Stimulated activated naive CD8-positive, alpha-beta T cell treated with anti-CD3 and anti-CD28 coated beads, Interleukin-15, amount 100 ng/mL, for 72 hours (primary cell): ENCODE data around the gene ABHD14A.

Experiments used
- ATAC-seq: fragments of 150-1000 bp; cut with Tn5 transposase; 2 replicates; pipeline ENCODE4 v1.10.0; 2021; ENCODE audit warnings: mild to moderate bottlenecking, moderate library complexity
- DNase-seq, 2 donors: peaks; one replicate each; pipeline ENCODE4 v3.0.0; 2021 to 2022
- H3K27ac Mint-ChIP-seq, 2 donors: one replicate each; pipeline ENCODE4 v1.8.0; 2022; ENCODE audit warnings: mild to moderate bottlenecking in 2 of 2, mixed read lengths in 2 of 2, moderate library complexity in 2 of 2
- H3K27me3 Mint-ChIP-seq: one replicate; pipeline ENCODE4 v1.8.0; 2022; ENCODE audit warnings: mixed read lengths
- H3K4me1 Mint-ChIP-seq: one replicate; pipeline ENCODE4 v1.8.0; 2022; ENCODE audit warnings: mild to moderate bottlenecking, mixed read lengths
- H3K4me3 Mint-ChIP-seq, 2 donors: one replicate each; pipeline ENCODE4 v1.8.0; 2022; ENCODE audit warnings: mild to moderate bottlenecking in 2 of 2, mixed read lengths in 2 of 2, moderate library complexity in 1 of 2
- H3K9me3 Mint-ChIP-seq, 2 donors: one replicate each; pipeline ENCODE4 v1.8.0; 2022; ENCODE audit warnings: mixed read lengths in 2 of 2

ABHD14A gene

DNA sequence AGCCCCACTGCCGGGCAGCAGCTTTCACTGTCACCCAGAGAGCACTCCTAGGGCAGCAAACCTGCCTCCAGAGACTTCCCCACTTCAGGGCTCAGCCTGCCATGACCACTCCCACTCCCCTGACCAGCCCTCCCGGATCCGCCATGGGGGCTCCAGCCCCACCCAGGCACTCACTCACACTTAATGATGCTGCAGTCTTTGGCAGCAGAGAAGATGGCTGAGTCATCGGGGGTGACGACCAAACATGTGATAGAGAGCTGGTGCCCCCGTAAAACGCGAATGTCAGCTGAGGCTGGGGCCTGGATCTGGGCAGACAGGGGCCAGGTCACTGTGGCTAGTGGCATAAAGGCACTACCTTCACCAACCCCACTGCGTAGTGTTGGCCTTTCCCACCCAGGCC lies 37.9 kb upstream of the ABHD14A start:
- H3K4me1 Mint-ChIP-seq = peaks cover 43% of the 10 kb centered on the region
- no peaks in the 10 kb centered on the region for H3K27me3 Mint-ChIP-seq
- no peak overlapping the region for H3K27ac Mint-ChIP-seq
- H3K4me3 Mint-ChIP-seq = no peak overlapping the region
- DNase-seq (no peak), ATAC-seq (no peak)
- H3K9me3 Mint-ChIP-seq = no peaks in the 10 kb centered on the region

DNA sequence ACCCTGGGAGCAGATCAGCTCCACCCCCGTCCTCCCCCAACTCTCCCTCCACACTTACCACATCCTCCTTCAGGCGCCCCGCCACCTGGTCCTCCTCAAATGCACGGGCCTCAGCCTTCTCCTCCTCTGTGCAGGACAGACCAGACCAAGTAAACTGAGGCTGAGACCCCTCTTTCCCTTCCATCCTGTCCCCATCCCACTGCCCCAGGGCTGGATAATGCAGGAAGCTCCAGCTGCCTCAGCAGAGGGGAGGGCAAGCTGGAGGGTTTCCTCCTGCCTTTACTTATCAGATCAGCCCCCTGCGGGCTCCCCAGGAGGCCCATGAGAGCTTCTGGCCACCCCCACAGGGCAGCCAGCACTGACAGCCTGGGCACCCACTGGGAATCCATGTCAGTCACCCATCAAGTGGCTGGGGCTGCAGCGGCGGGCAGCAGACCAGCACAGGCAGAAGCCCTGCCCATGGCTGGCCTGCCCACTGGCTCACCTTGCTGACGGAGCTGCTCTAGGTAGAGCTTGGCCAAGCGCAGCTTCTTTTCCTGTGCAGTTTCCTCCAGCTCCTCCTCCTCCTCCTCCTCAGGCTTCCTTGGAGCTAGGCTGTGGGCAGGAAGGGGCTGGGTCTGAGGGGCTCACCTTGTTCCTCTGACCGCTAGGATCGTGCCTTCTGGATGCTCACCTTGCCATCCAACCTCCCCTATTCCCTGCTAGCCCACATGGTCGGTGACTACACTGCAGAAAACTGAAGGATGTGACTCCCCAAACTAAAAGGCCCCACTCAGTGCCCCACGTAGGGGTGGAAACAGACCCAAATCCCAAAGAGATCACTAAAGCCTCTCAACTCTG lies 37.0 kb upstream of the ABHD14A start:
- peaks cover 51% of the 10 kb centered on the region for H3K4me1 Mint-ChIP-seq
- H3K4me3 Mint-ChIP-seq = no peak overlapping the region
- H3K27ac Mint-ChIP-seq = peak overlapping the region; percentile 44 to 84
- no peaks in the 10 kb centered on the region for H3K9me3 Mint-ChIP-seq
- no peaks in the 10 kb centered on the region for H3K27me3 Mint-ChIP-seq
- ATAC-seq (no peak), DNase-seq (no peak)

DNA sequence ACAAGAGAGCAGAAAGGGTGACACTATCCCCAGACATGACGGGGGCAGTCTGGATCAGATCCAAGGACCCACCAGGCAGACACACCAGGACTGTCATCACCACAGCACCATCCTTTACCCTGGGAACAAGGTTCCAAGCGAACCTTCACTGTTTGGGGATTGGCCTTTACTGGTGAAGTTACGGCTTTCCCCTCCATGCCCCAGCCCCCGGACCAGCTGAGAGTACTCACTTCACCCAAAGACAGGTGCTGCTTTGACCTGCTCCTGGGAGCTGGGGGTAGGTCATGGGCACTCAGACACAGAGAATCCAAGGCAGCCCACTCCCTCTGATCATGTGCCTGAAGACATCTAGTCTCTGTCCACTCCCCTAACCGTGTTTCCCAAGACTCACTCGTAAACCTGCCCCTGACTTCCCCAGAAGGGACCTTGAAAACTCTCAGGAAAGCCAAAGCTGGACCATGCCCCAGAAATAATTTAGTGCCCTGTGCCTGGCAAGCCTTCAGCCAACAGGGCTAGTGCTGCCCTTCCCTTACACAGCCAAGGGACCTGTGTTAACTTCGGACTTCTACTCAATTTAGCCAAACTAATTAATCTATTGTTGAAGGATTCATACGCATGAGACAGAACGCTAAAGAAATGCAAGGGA lies 36.0 kb upstream of the ABHD14A start:
- Mint-ChIP-seq H3K4me3 (peak overlapping the region in 1 of 2 donors; percentile 18), H3K27ac (peak overlapping the region; percentile 26 to 84), H3K9me3 (no peaks in the 10 kb centered on the region), H3K27me3 (no peaks in the 10 kb centered on the region), H3K4me1 (peaks cover 56% of the 10 kb centered on the region)
- DNase-seq (no peak), ATAC-seq (no peak)

DNA sequence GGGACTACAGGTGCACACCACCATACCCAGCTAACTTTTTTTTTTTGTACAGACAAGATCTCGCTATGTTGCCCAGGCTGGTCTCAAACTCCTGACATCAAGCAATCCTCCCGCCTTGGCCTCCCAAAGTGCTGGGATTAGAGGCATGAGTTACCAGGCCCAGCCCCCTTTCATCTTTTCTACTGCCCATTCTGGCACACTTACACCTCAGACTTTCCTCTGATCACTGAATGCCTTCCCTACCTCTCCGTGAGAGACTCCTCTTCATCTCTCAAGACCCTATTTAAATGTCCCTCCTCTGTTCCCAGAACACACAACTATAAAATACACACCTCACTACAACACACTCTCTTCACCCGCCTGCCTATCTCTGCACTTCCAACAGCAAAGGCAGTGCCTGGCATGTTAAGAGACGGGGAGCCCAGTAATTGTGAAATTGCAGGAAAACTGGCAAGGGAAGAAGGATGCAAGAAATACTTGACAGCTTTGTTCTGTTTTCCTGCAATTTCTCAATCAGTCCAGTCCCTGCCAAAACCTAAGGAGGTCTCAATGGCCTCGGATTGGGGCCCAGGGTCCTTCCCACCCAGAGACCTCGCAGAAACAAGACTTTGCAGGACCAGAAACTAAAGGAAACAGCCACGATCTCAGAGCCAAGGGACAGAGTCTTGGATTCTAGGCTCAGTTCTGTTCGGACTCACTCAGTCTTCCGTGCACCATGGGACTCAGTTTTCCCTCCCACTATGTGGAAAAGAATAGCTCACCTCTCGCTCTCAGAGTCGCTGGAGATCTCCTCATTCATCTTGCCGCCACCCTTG lies 34.0 kb upstream of the ABHD14A start:
- Mint-ChIP-seq H3K27ac (peak overlapping the region; percentile 28 to 83), H3K4me3 (peak overlapping the region; percentile 82 to 91), H3K9me3 (no peaks in the 10 kb centered on the region), H3K27me3 (no peaks in the 10 kb centered on the region), H3K4me1 (peaks cover 56% of the 10 kb centered on the region)
- no peak for ATAC-seq
- DNase-seq = peak in 1 of 2 donors; percentile 8

DNA sequence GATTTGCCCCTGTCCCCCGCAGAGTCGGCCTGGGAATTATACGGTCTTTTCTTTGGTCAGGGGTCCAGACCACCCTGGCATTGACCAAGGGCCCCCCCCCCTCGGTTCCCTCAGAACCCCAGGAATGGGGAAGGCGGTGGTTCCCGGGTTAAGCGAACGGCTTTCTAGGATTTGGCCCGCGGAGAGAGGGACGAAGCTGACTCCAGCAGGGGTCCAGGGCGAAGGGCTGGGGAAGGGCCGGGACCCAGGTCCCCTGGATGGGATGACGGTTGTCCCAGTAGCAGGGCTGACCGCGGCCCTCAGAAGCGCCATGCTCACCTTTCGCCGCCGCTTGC lies 33.4 kb upstream of the ABHD14A start:
- peak overlapping the region; percentile 28 to 47 for H3K27ac Mint-ChIP-seq

DNA sequence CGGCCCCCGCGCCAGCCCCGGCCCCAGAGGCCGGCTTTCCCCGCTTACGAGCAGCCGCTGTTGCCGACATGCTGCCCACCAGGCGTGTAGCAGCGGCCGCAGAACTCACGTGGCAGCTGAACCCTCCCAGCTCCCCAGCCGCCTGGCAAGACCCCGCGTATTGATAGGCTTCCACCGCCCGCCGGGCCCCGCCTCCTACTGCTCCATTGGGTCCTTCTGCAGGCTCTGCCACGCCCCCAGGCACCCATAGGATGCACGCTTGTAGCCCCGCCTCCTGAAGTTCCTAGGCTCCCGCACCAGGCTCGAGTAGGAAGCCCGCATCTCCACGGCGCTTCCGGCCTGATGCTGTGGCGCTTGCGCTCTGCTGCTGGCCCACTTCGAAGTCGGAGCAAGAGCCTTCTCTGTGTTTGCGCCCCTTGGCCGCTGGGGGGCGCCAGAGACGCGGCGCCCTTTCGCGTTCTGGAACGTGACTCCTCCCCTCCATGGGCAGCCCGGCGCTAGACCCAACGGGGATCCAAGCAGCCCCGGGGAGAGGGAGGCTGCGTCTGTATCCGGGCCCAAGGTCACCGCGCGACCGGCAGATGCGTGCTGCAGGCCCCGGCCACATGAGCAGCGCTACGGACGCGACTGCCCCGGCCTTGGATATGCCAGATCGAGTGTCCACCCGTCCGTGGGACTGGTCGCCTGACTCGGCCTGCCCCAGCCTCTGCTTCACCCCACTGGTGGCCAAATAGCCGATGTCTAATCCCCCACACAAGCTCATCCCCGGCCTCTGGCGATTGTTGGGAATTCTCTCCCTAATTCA lies 32.9 kb upstream of the ABHD14A start, which contains the start of the genes PARP3 and RRP9:
TSS of gene PARP3 (plus strand) at position 566 of the 805 bp plus-strand sequence. CDS start 993 bp downstream, outside the sequence.
TSS of gene RRP9 (minus strand) at position 107 of the 805 bp plus-strand sequence. CDS start at position 70, 37 bp downstream.
- H3K4me3 Mint-ChIP-seq = peak within 1 kb of the TSS; percentile 82 to 91
- H3K27me3 Mint-ChIP-seq = no peaks in the 10 kb centered on the region
- peak within 1 kb of the TSS; percentile 94 for H3K27ac Mint-ChIP-seq
- peak; percentile 93 for ATAC-seq
- H3K9me3 Mint-ChIP-seq = no peaks in the 10 kb centered on the region
- H3K4me1 Mint-ChIP-seq = peaks cover 56% of the 10 kb centered on the region
- peak; percentile 99 to 100 for DNase-seq

More for the DNA sequence above, 33.4 kb upstream of the ABHD14A start:
- ATAC-seq = no peak
- Mint-ChIP-seq H3K27me3 (no peaks in the 10 kb centered on the region), H3K9me3 (no peaks in the 10 kb centered on the region), H3K4me3 (peak overlapping the region; percentile 82 to 91), H3K4me1 (peaks cover 56% of the 10 kb centered on the region)
- DNase-seq = no peak

DNA sequence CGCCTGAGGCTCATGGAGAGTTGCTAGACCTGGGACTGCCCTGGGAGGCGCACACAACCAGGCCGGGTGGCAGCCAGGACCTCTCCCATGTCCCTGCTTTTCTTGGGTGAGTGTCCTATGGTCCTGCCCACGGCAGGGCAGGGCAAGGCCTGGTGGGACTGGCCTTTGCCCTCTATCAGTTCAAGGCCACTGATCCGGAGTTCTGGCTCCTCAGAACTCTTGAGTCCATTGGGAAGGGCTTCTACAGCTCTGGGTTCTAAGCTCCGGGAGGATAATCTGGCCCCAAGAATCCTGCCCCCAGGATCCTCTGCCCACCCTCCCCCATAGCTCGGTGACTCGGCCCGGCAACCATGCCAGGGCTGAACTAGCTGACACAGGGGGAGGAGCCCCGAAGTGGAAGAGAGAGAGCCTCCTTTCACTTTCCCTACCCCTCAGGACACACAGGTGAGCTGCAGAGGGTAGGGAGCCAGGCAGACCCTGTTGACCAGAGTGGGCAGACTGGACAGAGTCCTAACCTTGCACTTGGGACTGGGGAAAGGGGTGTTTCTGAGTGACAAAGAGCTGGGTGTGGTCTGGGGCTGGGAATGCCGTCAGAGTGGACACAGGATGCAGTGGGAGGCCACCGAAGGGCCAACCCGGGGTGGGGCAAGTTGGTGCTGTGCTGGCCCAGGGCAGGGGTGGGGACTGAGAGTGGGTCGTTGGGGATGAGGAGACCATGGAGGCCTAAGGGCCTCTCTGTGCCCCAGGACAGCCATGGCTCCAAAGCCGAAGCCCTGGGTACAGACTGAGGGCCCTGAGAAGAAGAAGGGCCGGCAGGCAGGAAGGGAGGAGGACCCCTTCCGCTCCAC lies 32.0 kb upstream of the ABHD14A start:
- Mint-ChIP-seq H3K27me3 (no peaks in the 10 kb centered on the region), H3K27ac (peak overlapping the region; percentile 94), H3K4me3 (peak overlapping the region; percentile 82 to 91), H3K9me3 (no peaks in the 10 kb centered on the region), H3K4me1 (peaks cover 47% of the 10 kb centered on the region)
- DNase-seq (peak; percentile 46 to 69), ATAC-seq (peak; percentile 49)

DNA sequence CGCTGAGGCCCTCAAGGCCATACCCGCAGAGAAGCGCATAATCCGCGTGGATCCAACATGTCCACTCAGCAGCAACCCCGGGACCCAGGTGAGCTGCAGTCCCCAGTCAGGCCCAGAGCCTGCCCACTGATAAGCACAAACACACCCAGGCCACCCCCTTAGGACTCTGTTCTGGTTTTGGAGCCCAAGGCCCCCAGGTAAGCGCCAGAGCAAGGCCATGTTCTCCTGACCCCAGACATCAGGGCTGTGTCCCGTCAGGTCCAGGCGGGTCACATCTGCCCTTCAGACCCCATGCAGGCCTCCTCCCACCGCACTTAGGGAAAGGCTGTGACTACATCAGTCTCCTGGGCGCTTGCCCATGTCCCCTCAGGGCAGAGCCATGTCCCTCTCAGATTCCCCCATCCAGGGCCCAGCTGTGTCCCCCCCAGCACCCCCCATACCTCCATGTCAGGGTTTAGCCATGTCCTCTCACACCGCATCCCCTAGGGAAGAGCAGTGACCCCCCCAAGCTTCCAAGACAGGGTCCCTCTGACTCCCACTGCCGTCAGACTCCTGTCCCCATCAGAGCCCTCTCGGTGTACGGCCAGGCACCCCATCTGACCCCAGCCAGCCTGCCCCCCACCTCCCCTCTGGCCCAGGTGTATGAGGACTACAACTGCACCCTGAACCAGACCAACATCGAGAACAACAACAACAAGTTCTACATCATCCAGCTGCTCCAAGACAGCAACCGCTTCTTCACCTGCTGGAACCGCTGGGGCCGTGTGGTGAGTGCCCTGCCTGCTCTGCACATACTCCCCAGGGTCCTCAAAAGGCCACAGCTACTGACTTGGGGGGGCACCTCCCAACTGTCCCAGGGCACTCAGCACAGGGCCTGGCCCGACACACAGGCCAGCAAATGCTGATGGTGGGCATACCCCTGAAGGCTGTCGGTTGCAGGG lies 31.1 kb upstream of the ABHD14A start:
- H3K9me3 Mint-ChIP-seq = no peaks in the 10 kb centered on the region
- H3K4me3 Mint-ChIP-seq = peak overlapping the region in 1 of 2 donors; percentile 91
- peak overlapping the region in 1 of 2 donors; percentile 59 for H3K27ac Mint-ChIP-seq
- peak in 1 of 2 donors; percentile 22 for DNase-seq
- ATAC-seq = no peak
- H3K27me3 Mint-ChIP-seq = no peaks in the 10 kb centered on the region
- H3K4me1 Mint-ChIP-seq = peaks cover 38% of the 10 kb centered on the region

DNA sequence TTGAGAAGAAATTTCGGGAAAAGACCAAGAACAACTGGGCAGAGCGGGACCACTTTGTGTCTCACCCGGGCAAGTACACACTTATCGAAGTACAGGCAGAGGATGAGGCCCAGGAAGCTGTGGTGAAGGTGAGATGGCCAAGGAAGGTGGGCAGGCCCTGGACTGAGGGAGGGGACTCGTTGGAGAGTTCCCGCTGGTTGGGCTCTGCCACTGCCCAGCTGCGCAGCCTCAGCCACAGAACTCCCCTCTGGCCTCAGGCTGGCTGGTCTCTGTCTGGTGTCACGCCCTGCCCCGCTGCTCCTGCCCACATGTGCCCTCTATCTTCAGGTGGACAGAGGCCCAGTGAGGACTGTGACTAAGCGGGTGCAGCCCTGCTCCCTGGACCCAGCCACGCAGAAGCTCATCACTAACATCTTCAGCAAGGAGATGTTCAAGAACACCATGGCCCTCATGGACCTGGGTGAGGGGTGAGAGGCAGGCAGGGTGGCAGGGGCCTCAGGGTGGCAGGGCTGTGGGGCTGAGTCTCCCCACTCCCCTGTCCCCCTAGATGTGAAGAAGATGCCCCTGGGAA lies 30.3 kb upstream of the ABHD14A start:
- no peak overlapping the region for H3K4me3 Mint-ChIP-seq

DNA sequence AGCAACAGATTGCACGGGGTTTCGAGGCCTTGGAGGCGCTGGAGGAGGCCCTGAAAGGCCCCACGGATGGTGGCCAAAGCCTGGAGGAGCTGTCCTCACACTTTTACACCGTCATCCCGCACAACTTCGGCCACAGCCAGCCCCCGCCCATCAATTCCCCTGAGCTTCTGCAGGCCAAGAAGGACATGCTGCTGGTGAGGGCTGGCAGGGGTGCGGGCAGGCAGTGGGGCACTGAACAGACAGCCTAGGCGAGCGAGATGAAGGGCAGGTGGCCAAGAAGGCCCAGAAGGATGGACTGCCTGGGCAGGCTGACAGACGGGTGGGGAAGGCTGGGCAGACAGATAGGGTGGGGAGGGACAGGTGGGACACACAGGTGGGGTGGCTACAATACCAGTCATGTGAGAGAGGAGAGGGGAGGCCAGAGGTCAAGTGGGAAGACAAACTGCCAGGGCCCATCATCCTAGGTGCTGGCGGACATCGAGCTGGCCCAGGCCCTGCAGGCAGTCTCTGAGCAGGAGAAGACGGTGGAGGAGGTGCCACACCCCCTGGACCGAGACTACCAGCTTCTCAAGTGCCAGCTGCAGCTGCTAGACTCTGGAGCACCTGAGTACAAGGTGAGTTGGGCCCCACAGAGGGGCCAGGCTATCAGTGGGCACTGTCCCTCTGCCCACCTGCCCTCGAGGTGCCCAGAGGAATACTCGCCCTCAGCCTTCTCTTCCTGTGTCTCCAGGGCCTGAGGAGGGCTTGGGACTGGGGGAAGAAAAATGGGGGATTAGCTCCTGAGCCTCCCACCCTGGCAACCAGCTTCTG lies 29.6 kb upstream of the ABHD14A start:
- ATAC-seq = no peak
- no peaks in the 10 kb centered on the region for H3K9me3 Mint-ChIP-seq
- peaks cover 23% of the 10 kb centered on the region for H3K4me1 Mint-ChIP-seq
- no peaks in the 10 kb centered on the region for H3K27me3 Mint-ChIP-seq
- H3K27ac Mint-ChIP-seq = peak overlapping the region in 1 of 2 donors; percentile 15
- H3K4me3 Mint-ChIP-seq = no peak overlapping the region
- DNase-seq = no peak

More for the DNA sequence above, 30.3 kb upstream of the ABHD14A start:
- Mint-ChIP-seq H3K4me1 (peaks cover 30% of the 10 kb centered on the region), H3K27ac (no peak overlapping the region), H3K9me3 (no peaks in the 10 kb centered on the region), H3K27me3 (no peaks in the 10 kb centered on the region)
- ATAC-seq = no peak
- peak in 1 of 2 donors; percentile 6 for DNase-seq

DNA sequence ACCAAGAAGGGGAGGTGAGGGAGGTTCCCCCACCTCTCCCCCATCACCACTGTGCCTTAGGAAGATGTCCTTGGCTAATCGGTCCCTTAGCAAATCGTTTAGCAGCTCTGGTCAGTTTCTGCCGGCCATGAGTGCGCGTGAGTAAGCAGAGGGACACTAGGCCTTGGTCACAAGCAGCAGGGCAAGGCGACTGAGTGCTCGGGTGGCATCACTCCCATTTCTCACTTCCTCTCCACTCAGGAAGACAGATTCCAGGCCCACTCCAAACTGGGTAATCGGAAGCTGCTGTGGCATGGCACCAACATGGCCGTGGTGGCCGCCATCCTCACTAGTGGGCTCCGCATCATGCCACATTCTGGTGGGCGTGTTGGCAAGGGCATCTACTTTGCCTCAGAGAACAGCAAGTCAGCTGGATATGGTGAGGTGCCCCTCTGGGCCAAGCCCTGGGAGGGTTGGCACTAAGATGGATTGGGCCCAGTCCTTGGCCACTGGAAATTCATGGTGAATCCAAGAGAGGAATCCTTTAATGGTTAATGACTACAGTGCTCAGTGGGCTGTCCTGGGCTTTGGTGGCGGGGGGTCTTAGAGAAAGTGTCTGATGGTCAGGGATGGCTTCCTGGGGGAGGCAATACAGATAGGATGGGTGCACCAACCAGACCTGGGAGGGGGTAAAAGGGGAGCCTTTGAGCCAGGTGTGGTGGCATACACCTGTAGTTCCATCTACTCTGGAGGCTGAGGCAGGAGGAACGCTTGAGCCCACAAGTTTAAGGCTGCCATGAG lies 28.7 kb upstream of the ABHD14A start:
- Mint-ChIP-seq H3K27ac (no peak overlapping the region), H3K4me3 (no peak overlapping the region), H3K9me3 (no peaks in the 10 kb centered on the region), H3K27me3 (no peaks in the 10 kb centered on the region), H3K4me1 (peaks cover 14% of the 10 kb centered on the region)
- DNase-seq (no peak), ATAC-seq (no peak)

DNA sequence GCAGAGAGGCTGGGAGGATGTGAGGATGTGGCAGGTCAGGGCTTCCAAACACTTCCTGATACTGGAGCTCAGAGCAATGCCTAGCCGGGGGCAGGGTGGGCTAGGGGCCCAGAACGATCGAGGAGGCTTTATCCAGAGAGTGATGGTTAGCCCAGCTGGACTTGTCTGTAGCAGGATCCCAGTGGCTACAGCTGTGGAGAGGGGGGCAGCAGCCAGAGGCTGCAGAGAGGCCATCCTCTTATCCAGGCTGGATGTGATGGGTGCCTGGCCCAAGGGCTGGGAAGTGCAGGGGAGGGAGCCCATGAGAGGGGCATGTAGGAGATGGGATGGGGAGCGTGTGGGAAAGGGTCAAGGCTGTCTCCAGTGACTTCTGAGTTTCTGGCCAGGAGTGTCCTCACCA lies 28.1 kb upstream of the ABHD14A start:
- ATAC-seq (no peak), DNase-seq (no peak)
- H3K27ac Mint-ChIP-seq = no peak overlapping the region
- no peaks in the 10 kb centered on the region for H3K9me3 Mint-ChIP-seq
- peaks cover 14% of the 10 kb centered on the region for H3K4me1 Mint-ChIP-seq
- no peak overlapping the region for H3K4me3 Mint-ChIP-seq
- H3K27me3 Mint-ChIP-seq = no peaks in the 10 kb centered on the region
